Epidermal melanocyte (primary cell): ENCODE results near the gene SUCLG2.

ENCODE experiments used
- DNase-seq: peaks from one replicate; pipeline ENCODE4 v3.0.0; 2011; ENCODE audit warnings: low spot score; ENCODE audit not compliant: insufficient read length

Gene SUCLG2

DNA sequence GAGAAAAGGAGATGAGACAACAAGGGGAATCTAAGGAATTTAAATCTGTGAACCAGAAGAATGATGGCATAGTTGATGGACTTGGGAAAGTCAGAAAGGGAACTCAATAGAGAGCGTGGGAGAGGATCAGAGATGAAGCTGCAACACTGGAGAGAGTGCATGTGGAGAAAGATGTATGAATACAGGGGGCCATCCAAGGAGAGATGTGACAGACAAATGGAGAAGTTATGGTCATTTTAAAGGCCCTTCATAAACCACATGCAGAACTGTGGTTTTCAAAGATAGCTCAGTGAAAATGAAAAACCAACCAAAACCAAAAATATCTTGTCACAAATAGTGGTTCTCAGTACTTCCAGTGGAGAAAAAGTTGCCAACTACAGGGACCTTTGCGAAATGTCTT lies 265.2 kb downstream of the SUCLG2 start:
- no peak for DNase-seq

DNA sequence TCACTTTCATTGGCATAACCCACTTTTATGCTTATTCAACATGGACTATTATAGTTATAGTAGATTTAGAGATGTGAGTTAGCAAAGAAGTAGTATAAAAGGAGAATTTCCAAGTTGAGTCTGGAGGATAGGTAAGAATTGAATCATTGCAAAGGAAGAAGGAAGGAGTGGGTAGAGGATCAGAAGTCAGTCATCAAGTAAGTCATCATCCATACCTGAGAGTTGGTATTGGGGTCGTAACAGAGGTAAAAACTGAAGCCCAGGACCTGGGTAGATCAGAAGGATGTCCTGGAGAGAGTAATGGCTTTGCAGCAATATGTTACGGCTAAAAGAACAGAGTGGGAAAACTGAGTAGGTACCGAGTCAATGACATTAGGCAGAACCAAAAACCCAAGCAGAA lies 265.7 kb downstream of the SUCLG2 start:
- DNase-seq = no peak

DNA sequence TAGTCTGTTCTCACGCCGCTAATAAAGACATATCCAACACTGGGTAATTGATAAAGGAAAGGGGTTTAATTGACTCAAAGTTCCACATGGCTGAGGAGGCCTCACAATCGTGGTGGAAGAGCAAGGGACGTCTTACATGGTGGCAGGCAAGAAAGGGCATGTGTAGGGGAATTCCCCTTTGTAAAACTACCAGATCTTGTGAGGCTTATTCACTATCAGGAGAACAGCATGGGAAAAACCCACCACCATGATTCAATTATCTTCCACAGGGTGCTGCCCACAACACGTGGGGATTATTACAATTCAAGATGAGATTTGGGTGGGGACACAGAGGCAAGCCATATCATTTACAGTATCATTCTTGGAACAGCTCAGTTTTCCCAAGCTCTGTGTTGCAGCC lies 268.0 kb downstream of the SUCLG2 start:
- no peak for DNase-seq

DNA sequence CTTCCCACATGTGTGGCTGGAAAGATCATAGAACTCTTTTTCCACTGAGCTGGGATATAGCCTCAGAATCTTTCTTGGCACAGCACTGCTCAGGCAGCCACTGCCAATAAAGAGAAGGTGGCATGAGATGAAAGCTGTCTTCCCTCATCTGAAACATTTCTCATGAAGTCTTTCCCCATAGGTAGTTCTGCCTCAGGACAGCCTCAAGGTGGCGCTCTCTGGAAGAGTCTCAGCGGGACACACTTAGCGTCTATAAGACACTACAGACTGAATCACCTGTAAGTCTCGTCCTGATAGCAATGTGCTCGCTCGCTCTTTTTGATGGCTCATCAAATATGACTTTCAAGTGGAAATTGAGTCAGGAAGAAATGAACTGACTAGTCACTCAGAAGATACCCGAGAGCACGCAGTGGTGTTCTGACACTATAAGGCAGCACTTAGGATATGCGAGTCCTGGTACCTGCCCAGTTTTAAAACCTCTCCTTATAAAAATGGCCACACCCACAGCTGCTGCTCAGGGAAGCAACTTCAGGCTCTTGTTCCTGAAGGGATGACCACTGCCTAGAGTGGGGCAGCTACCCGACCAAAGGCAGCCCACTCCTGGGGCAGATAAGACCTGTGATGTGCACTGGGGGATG lies 269.5 kb downstream of the SUCLG2 start:
- no peak for DNase-seq

DNA sequence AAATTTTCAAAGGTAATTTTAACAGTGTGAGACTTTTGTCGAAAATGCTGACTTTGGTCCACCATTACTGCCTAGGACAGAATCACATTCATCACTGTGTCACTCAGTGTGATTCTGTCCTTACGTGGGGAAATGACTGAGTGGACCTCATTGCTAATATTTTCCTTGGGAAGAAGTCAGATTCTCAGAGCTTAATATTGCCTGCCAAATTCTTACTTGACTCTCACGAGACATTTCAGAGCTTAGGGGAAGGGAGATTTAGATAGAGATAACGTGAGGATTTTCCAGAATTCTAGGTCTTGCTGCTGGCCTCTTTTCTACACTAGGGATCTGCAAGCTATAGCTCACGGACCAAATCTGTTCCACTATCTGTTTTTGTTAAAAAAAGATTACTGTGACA lies 270.4 kb downstream of the SUCLG2 start:
- no peak for DNase-seq

DNA sequence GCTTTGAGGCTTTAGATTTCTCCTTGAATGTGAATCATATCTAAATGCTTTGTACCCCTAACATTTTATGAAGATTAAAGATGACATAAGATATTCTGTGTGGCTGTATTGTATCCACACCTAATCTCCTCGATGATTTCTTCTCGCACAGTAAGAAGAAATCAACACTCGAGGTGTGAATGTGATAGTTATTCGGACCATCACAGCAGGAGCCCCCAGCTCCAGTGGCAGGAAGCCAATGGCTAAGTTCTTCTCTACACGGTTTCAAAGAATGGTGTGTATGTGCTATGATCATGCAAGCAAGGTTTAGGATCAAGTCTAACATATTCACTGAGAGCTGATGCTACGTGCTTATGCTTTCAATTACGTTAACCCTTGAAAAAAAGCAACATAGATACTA lies 271.0 kb downstream of the SUCLG2 start:
- no peak for DNase-seq

DNA sequence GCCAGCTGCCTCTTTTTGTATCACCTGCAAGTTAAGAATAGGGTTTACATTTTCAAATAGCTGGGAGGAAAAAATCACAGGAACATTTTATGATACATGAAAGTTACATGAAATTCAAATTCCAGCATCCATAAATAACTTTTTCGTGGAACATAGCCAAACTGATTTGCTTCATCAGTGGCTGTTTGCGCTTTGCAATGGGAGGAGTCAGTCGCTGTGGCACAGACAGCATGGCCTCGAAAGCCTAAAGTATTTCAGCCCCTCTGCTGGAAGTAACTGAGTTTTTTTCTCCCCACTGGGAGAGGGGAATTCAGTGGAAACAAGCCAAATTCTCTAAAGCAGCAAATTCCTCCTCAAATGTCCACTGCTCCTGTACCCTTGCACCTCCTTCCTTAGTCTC lies 271.9 kb downstream of the SUCLG2 start:
- no peak for DNase-seq

DNA sequence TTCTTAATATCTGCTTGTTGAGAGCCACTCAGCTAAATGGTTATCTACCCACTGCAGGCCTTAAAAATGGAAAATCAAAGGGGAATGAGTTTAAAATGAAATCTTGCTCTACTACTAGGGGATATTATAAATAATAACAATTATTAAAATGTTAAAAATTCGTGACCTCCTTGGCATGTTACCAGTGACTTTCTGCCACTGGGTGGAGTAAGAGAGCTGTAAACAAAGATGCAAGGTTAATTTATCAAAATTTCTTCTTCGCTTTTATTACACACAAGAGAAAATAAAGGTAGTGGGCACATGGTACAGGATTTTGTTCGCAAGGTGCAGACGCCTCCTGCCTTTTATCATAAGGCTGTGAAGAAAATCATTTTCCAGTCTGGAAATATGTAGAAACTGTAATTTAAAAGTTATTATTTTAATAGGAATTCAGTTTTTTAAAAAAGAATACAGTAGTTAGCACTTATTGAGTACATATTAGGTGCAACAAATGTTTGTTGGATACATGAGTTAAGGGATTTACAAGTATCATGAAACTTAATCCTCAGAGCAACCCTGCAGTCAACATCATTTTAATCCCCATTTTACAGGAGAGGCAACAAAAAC lies 272.6 kb downstream of the SUCLG2 start:
- DNase-seq = no peak

DNA sequence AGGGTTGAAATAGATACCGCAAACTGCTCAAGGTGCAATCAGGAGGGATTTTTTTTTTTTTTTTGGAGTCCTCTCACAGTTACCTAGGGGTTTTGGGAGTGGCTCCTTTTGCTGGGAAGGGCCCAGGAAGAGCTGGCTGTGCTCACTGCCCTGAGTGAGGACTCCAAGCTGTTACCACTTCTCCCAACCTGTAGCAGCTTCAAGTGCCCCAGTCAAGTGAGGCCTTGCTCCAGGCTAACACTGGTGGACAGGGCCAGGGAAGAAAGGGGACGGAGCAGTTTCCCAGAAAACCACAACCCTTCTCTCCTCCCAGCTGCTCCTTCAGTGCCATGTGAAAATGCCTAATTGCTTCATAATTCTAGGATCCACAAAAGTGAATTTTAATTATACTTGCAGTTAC lies 274.3 kb downstream of the SUCLG2 start:
- DNase-seq = no peak

DNA sequence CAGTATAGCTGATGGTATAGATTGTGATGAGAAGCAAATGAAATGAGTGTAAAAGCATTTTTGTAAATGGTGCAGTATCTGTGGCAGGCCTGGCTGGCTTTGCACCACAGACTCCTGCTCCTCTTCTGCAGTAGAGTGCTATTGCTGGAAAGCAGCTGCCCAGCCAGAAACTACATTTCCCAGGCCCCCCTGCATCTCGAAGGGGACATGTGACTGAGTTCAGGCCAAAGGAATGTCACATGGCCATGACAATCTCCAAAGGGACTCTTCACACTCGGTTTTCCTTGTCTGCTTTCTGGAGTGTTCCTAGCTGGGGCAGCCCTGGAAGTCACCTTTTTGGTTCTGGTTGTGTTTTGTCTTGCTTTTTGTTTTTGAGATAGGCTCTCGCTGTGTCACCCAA lies 277.1 kb downstream of the SUCLG2 start:
- DNase-seq = no peak

DNA sequence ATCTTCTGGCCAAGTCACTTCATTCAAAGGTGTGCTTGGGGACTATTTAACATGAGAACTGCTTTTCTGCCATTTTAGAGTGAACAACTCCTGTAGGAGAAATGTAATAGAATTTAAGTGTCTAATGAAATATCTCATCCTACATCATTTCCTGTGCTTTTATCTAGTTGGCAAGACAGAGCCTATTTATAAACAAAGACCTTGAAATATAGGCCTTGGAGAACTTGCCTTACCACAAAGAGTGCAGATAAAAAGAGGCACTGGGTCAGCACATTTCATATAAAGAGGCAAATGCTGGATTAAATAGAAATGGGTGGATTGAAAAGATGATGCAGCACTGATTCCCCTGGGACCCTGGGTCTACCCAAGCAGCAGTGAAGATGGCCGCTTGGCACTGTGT lies 278.0 kb downstream of the SUCLG2 start:
- DNase-seq = no peak

DNA sequence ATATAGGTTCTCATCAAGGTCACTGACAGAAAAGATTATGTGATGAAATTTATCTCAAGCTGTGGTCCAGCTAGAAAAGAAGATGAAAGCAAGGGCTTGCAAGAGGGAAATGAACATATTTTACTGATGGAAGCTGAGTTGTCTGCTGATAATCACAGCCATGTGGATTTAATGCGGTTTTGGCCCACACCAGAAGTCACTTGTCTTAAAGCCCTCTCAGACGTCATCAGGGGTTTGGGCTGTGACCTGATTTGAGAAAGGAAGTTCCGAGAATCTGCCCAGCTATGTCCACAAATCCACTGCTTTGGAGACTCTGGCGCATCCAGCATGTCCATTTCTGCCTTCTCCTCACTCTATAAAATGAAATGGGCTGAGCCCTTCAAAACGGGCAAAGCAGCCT lies 278.4 kb downstream of the SUCLG2 start:
- no peak for DNase-seq

DNA sequence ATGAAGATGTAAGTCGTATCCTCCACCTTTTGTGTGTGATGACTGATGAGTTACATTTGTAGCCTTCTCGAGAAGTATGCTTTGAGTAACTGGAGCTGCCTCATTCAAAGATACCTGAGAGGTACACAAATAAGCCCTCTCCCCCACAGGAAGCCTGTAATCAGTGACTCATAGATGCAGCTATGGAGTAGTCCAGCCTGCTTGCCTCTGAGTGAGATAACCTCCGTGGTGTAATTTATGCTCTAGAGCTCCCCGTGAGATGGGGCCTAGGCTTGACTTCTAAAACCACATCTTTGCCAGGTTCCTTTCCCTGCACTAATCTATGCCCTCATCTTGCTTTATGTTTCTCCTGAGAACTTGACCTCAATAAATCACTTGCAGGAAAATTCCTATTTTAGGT lies 291.7 kb downstream of the SUCLG2 start:
- no peak for DNase-seq

DNA sequence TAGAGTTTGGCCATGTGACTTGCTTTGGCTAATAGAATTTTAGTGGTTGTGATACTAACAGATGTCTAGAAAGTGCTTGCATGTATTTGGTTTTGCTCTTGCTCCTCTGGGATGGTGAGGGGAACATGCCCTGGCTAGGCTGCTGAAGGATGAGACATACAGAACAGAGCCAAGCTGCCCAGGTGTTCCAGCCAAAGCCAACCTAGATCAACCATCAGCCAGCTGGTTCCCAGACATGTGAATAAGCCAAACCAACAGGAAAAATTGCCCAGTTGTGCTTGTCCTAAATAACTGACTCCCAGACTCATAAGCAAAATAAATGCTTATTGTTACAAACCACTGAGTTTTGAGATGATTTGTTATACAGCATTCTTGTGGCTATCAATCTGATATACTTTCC lies 292.6 kb downstream of the SUCLG2 start:
- no peak for DNase-seq

DNA sequence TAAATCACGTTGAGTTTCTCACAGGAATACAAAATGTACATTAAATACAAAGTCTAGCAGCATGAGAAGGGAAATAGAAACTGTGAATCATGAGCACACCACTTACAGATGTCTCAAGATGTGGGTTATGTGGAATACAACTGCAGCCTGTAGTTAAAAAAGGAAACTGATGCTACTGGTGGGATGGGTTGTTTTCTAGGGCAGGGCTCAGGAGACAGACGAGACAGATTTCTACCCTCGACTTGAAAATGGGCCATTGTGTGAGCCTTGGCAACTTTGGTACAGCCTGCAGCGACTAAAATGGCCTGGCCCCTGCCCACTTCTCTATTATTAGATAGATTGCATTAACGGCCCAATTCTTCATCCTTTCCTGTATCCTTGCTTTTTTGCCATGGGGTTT lies 293.1 kb downstream of the SUCLG2 start:
- DNase-seq = no peak

DNA sequence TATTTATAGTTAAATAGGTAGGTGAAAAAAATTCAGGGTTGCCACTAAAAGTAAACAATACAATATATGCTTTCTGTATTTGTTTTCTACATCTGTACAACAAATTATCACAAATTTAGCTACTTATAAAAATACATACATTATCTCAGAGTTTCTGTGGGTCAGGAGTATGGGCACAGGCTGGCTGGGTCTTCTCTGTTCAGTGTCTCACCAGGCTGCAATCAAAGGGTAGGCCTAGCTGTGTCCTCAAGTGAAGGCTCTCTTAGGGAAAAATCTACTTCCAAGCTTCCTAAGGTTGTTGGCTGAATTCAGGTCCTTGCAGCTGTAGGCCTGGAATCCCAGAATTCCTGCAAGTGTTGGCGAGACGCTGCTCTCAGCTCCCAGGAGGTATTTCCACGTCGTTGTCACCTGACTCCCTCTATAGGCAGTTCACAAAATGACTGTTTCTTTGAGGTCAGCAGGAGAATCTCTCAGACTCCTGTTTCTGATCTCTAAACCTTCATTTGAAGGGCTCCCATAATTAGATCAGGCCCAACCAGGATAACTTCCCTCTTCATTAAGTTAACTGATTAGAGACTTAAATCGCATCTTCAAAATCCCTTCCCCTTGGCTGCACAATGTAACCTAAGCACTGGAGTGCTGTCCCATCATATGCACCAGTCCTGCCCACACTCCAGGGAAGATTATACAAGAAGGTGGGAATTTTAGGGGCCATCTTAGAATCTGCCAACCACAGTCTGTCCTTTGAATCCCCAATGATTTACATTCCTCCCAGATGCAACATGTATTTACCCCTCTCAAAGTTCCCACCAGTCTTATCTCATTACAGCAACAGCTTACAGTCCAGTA lies 296.6 kb downstream of the SUCLG2 start:
- DNase-seq = no peak

DNA sequence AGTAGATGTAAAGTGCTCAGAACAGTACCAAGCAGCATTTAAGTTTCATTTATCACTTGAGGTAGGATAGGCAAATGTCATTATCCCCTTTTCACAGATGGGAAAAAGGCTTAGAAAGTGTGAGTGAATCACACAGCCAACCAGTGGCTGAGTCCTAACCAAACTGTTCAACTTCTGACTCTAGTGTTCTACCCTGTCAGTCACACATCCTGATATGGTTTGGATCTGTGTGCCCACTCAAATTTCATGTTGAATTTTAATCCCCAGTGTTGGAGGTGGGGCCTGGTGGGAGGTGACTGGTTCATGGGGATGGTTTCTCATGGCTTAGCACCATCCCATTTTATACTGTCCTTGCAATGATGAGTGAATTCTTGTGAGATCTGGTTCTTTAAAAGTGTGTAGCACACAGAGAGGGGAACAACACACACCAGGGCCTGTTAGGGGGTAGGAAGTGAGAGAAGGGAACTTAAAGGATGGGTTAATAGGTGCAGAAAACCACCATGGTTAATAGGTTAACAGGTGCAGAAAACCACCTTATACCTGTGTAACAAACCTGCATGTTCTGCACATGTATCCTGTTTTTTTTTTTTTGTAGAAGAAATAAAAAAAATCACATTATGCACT lies 304.7 kb downstream of the SUCLG2 start:
- DNase-seq = no peak

DNA sequence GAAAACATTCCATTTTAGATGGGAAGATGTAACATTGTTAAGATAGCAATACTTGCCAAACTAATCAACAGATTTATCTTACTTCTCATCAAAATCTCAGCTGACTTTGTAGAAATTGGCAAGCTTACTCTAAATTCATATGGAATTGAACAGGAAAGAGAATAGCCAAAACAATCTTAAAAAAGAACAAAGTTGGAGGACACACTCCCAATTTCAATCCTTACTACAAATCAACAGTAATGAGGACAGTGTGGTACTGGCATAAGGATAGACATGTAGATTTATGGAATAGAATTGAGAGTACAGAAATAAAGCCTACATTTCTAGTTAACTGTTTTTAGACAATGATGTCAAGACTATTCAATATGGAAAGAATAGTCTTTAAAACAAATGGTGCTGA lies 308.3 kb downstream of the SUCLG2 start:
- DNase-seq = no peak

DNA sequence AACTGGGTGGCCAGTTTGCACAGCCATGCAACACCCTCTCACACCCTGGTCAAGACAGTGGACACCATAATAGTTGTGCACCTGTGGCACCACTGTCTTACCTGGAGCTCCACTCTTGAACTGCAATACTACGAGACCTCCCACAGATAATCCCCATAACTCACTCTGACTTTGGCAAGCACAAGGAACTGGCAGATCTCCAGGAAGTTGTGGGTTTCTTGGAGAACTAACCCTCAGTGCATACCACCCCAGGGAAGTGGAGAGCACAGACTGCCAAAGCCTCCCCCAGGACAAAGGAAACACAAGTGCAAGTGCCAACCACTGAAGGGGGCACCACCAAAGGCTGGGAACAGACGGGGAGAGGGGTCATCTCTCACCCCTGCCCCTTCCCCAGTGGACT lies 318.6 kb downstream of the SUCLG2 start:
- DNase-seq = no peak

DNA sequence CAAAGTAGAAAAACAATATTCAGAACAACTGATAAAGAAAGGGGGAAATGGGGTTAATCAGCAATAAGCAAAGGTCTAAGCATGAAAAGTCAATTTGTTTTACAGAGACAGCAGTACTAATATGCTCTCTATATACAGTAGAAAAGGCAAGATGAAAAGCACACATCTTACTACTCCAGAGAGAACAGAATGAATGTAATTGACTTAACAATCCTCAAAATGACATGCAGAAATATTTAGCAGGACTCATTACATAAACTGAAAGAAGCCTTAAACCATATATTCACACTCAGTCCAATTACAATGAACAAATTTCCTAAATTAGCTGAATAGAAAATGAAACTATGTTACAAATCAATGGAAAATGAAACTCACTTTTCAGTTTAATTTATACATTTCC lies 319.8 kb downstream of the SUCLG2 start:
- DNase-seq = no peak

DNA sequence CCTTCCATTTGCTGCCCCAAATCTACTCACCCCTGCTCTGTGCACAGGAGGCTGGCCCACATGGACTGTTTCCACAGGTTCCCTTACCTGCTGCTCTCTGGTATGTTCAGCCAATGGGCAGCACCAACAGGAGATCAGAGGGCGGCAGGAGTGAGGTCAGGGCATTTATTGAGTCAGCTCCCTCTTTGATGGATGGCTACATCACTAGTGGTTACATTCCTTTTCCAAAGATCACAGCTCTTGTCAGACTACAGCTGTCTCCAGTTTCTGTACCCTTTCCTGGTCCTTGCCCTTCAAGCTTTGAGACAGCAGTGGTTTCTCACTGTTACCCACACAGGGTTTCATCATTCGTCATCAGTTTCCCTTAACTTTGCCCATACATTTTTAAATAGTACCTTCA lies 325.1 kb downstream of the SUCLG2 start:
- DNase-seq = no peak

DNA sequence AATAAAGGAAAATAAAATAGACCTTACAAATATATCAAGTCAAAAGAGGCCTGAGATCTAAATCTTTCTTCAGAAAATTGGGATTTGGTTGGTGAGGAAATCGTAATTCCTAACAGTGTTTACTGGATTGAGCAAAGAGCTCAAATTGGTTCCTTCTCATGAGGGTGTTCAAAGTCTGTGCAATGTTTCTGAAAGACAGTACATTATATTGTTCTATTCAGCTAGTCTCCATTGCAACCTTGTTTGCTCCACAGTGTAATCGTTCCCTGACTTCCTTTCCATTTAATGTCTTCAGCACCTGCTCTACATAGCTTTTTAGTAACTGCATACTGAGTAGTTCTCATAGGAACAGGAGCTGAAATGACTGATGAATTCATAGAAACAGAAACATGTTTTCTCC lies 326.8 kb downstream of the SUCLG2 start:
- no peak for DNase-seq
